ENCODE data around the gene DAGLA. TPM values are rescaled to one million over a fixed set of nuclear protein-coding genes. Genes with fewer than 3 reads are reported as not detected.

Gene DAGLA
- total RNA-seq, 1 donor from 2014 or later, result 1.1 TPM

- Histone ChIP-seq H3K9me3 (ENCODE audit: low read depth) (no peaks in the 10 kb centered on the region), H3K27me3 (no peaks in the 10 kb centered on the region), H3K9ac (no peak overlapping the region), H3F3A (ENCODE audit: low read depth) (no peaks in the 10 kb centered on the region), H3K36me3 (no peaks in the 10 kb centered on the region), H2AFZ (replicated peaks) (no peak overlapping the region), H4K20me1 (ENCODE audit: low read depth) (no peaks in the 10 kb centered on the region), H3K27ac (no peak overlapping the region), H3K4me2 (no peak overlapping the region), H3K79me2 (ENCODE audit: low read depth) (no peaks in the 10 kb centered on the region), H3K4me3 (no peak overlapping the region), H3K4me1 (peaks cover 11% of the 10 kb centered on the region)
- H3K27ac Mint-ChIP-seq, result no peak overlapping the region
- H3K4me1 Mint-ChIP-seq, result peaks cover 20% of the 10 kb centered on the region
- H3K9me3 Mint-ChIP-seq, result no peaks in the 10 kb centered on the region
- no peaks in the 10 kb centered on the region for H3K36me3 Mint-ChIP-seq
- peaks cover 6% of the 10 kb centered on the region for H3K27me3 Mint-ChIP-seq (ENCODE audit: insufficient read depth, low read depth)
- TF ChIP-seq EZH2phosphoT487 (IDR thresholded peaks at IDR 0.05) (no peak), EZH2 (IDR thresholded peaks at IDR 0.05) (no peak)
- TF ChIP-seq, protein P1, sequence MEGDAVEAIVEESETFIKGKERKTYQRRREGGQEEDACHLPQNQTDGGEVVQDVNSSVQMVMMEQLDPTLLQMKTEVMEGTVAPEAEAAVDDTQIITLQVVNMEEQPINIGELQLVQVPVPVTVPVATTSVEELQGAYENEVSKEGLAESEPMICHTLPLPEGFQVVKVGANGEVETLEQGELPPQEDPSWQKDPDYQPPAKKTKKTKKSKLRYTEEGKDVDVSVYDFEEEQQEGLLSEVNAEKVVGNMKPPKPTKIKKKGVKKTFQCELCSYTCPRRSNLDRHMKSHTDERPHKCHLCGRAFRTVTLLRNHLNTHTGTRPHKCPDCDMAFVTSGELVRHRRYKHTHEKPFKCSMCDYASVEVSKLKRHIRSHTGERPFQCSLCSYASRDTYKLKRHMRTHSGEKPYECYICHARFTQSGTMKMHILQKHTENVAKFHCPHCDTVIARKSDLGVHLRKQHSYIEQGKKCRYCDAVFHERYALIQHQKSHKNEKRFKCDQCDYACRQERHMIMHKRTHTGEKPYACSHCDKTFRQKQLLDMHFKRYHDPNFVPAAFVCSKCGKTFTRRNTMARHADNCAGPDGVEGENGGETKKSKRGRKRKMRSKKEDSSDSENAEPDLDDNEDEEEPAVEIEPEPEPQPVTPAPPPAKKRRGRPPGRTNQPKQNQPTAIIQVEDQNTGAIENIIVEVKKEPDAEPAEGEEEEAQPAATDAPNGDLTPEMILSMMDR (IDR thresholded peaks at IDR 0.05), result no peak
- H3K4me3 Mint-ChIP-seq, result no peak overlapping the region
- DNase-seq (ENCODE audit: low spot score), result no peak
Observed at GRCh38 chr11:61635787-61636186, 44.4 kb upstream of the DAGLA start.

DNA sequence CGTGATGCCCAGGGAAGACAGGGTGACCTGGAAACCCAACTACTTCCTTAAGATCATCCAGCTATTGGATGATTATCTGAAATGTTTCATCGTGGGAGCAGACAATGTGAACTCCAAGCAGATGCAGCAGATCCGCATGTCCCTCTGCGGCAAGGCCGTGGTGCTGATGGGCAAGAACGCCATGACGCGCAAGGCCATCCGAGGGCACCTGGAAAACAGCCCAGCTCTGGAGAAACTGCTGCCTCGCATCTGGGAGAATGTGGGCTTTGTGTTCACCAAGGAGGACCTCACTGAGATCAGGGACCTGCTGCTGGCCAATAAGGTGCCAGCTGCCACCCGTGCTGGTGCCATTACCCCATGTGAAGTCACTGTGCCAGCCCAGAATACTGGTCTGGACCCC is 43.5 kb upstream of the DAGLA start:
- no peaks in the 10 kb centered on the region for H3K79me2 ChIP-seq (ENCODE audit: low read depth)
- H2AFZ ChIP-seq (replicated peaks), result no peak overlapping the region
- peaks cover 10% of the 10 kb centered on the region for H3K4me1 ChIP-seq
- Mint-ChIP-seq H3K4me1 (peaks cover 16% of the 10 kb centered on the region), H3K27me3 (ENCODE audit: insufficient read depth, low read depth) (peaks cover 9% of the 10 kb centered on the region), H3K9me3 (no peaks in the 10 kb centered on the region), H3K36me3 (no peaks in the 10 kb centered on the region), H3K27ac (no peak overlapping the region), H3K4me3 (no peak overlapping the region)
- no peaks in the 10 kb centered on the region for H3K36me3 ChIP-seq
- H3K4me3 ChIP-seq, result no peak overlapping the region
- no peaks in the 10 kb centered on the region for H3K9me3 ChIP-seq (ENCODE audit: low read depth)
- DNase-seq (ENCODE audit: low spot score), result no peak
- TF ChIP-seq EZH2phosphoT487 (IDR thresholded peaks at IDR 0.05) (no peak), EZH2 (IDR thresholded peaks at IDR 0.05) (no peak)
- TF ChIP-seq, protein P1 (IDR thresholded peaks at IDR 0.05), result no peak
- no peak overlapping the region for H3K27ac ChIP-seq
- H4K20me1 ChIP-seq (ENCODE audit: low read depth), result no peaks in the 10 kb centered on the region
- H3K27me3 ChIP-seq, result no peaks in the 10 kb centered on the region
- no peaks in the 10 kb centered on the region for H3F3A ChIP-seq (ENCODE audit: low read depth)
- no peak overlapping the region for H3K9ac ChIP-seq
- no peak overlapping the region for H3K4me2 ChIP-seq

DNA sequence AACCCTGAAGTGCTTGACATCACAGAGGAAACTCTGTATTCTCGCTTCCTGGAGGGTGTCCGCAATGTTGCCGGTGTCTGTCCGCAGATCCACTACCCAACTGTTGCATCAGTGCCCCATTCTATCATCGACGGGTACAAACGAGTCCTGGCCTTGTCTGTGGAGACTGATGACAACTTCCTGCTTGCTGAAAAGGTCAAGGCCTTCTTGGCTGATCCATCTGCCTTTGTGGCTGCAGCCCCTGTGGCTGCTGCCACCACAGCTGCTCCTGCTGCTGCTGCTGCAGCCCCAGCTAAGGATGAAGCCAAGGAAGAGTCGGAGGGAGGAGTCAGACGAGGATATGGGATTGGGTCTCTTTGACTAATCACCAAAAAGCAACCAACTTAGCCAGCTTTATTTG is 42.9 kb upstream of the DAGLA start:
- H3K4me3 Mint-ChIP-seq, result no peak overlapping the region
- Histone ChIP-seq H3K4me3 (no peak overlapping the region), H3K4me1 (peaks cover 4% of the 10 kb centered on the region), H3K36me3 (no peaks in the 10 kb centered on the region), H3K9ac (no peak overlapping the region), H2AFZ (replicated peaks) (no peak overlapping the region), H3K4me2 (no peak overlapping the region), H3F3A (ENCODE audit: low read depth) (no peaks in the 10 kb centered on the region), H3K79me2 (ENCODE audit: low read depth) (no peaks in the 10 kb centered on the region), H3K27me3 (no peaks in the 10 kb centered on the region), H3K27ac (no peak overlapping the region), H4K20me1 (ENCODE audit: low read depth) (no peaks in the 10 kb centered on the region), H3K9me3 (ENCODE audit: low read depth) (no peaks in the 10 kb centered on the region)
- peaks cover 7% of the 10 kb centered on the region for H3K27me3 Mint-ChIP-seq (ENCODE audit: insufficient read depth, low read depth)
- DNase-seq (ENCODE audit: low spot score), result no peak
- H3K9me3 Mint-ChIP-seq, result no peaks in the 10 kb centered on the region
- TF ChIP-seq, protein P1 (IDR thresholded peaks at IDR 0.05), result no peak
- TF ChIP-seq EZH2 (IDR thresholded peaks at IDR 0.05), result no peak
- no peak for TF ChIP-seq EZH2phosphoT487 (IDR thresholded peaks at IDR 0.05)
- peaks cover 11% of the 10 kb centered on the region for H3K4me1 Mint-ChIP-seq
- H3K27ac Mint-ChIP-seq, result no peak overlapping the region
- H3K36me3 Mint-ChIP-seq, result no peaks in the 10 kb centered on the region

Measured in neural progenitor cell (in vitro differentiated cells).